DMS 273 (cell line): ENCODE data around the gene ATP6V0D1.

ENCODE experiments used
- DNase-seq: peaks from one replicate; lab custom pipeline; 2025; ENCODE audit not compliant: unreplicated experiment; lab: John Stamatoyannopoulos, UW

ATP6V0D1 gene

GRCh38 chr16:67463059-67463458, 17.9 kb downstream of the ATP6V0D1 start:
- DNase-seq: no peak

- no peak for DNase-seq
Measured at GRCh38 chr16:67462279-67462655, 18.7 kb downstream of the ATP6V0D1 start.

GRCh38 chr16:67461600-67462278, 19.2 kb downstream of the ATP6V0D1 start:
- no peak for DNase-seq

- no peak for DNase-seq
Measured at GRCh38 chr16:67460961-67461360, 20.0 kb downstream of the ATP6V0D1 start.

GRCh38 chr16:67460168-67460567, 20.8 kb downstream of the ATP6V0D1 start:
- DNase-seq: peak; percentile 76

GRCh38 chr16:67459861-67460150, 21.2 kb downstream of the ATP6V0D1 start:
- no peak for DNase-seq

- DNase-seq: peak; percentile 94
Measured at GRCh38 chr16:67459066-67459860, 21.7 kb downstream of the ATP6V0D1 start.

- no peak for DNase-seq
Measured at GRCh38 chr16:67458121-67458641, 22.8 kb downstream of the ATP6V0D1 start.

GRCh38 chr16:67457611-67458010, 23.3 kb downstream of the ATP6V0D1 start:
- DNase-seq: peak; percentile 56

GRCh38 chr16:67456391-67457081, 24.4 kb downstream of the ATP6V0D1 start:
- peak; percentile 94 for DNase-seq

- DNase-seq: no peak
Measured at GRCh38 chr16:67454852-67455251, 26.1 kb downstream of the ATP6V0D1 start.

GRCh38 chr16:67454104-67454503, 26.9 kb downstream of the ATP6V0D1 start:
- no peak for DNase-seq

- no peak for DNase-seq
Measured at GRCh38 chr16:67451704-67452435, 29.1 kb downstream of the ATP6V0D1 start.

GRCh38 chr16:67451061-67451703, 29.8 kb downstream of the ATP6V0D1 start:
- DNase-seq: no peak

- no peak for DNase-seq
Measured at GRCh38 chr16:67449739-67450138, 31.2 kb downstream of the ATP6V0D1 start.

GRCh38 chr16:67449336-67449735, 31.6 kb downstream of the ATP6V0D1 start:
- peak; percentile 48 for DNase-seq

GRCh38 chr16:67448580-67448979, 32.4 kb downstream of the ATP6V0D1 start:
- DNase-seq: no peak

- DNase-seq: peak; percentile 72
Measured at GRCh38 chr16:67447508-67448076, 33.4 kb downstream of the ATP6V0D1 start.

- DNase-seq: no peak
Measured at GRCh38 chr16:67446968-67447507, 33.9 kb downstream of the ATP6V0D1 start.
